ENCODE measurements around the gene TEAD4.

GRCh38 chr12:2934371-2934770 is 24.8 kb upstream of the TEAD4 start:
- no peak for TF ChIP-seq CTCF (conservative IDR thresholded peaks at IDR 0.05)
- TF ChIP-seq EZH2 (IDR thresholded peaks at IDR 0.05; ENCODE audit: low read depth), result no peak

Measured in PC-9 (cell line).